OCI-M2 (cell line): ENCODE results near the gene CFAP65.

ENCODE experiments used
- DNase-seq: peaks from one replicate; lab custom pipeline; 2025; ENCODE audit not compliant: unreplicated experiment; lab: John Stamatoyannopoulos, UW

The CFAP65 gene

DNA sequence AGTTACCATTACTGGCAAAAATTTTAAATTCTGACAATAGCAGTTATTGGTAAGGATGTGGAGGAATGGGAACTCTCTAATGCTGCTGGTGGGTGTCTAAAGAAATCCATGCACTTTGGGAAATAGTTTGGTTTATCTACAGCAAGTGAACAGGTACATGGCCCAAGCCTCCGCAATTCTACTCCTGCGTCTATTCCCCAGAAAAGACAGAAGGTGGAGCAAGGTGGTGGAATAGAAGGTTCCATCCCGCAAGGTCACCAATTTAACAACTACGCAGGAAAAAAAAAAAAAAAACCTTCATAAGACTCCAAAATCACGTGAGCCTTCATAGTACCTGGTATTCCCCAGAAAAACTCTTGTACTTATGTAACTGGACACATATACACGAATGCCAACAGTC is 6.5 kb downstream of the CFAP65 start:
- DNase-seq, result no peak

DNA sequence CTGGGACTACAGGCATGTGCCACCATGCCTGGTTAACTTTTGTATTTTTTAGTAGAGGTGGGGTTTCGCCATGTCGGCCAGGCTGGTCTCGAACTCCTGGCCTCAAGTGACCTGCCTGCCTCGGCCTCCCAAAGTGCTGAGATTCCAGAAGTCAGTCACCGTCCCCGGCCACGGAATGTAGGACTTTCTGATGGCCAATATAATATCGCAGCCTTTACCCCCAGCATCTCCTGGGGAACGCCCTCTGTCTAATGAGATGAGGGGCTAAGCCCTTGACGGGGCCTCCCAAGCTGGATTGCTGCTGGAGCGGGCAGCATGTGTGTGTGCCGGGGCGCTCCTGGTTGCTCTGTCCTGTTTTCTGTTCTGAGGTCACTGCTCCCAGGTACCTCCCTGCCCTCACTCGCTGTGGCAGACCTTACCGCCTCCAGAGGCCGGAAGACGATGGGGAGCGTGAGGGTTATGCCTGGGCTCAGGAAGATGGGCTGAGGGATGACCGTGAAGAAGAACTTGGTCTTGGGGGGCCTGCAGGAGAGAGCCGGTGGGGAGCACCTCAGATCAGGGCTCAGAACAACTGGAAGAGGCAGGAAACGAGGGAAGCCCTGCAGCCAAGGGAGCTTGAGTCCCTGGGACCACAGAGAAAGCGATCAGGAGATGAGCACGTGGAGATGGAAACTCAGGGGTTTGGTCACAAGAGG is 9.1 kb downstream of the CFAP65 start:
- no peak for DNase-seq

DNA sequence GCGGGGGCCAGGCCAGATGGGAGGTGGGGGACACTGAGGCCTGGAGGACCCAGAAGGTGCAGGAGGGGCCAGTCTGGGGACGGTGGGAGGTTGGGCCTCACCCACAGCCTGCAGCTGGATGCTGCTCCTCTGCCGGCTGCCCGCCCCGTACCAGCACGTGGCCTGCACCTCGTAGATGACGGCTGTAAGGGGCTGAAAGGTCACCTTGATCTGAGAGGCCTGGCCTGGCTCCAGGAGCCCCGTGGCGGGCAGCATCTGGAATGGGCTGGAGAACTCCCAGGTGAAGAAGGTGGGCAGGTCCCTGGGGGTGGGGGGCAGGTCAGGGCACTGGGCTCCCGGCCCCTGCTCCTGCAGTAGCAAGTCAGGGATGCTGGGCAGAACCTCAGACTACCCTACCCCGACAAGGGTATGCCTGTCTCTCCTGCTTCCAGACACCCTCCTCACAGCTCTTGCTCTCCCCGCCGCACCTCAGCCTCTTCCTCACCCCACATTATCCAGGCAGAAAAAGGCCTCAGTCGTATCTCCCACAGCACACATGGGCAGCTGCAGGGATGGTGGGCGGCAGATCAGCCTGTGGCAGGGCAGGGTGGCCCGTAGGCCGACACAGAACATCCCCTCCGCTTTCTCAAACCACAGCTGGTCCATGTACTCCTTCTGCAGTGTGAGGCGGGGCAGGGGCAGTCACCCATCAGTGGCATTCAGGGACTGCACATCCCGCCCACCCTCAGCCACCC is 10.1 kb downstream of the CFAP65 start:
- DNase-seq, result no peak

DNA sequence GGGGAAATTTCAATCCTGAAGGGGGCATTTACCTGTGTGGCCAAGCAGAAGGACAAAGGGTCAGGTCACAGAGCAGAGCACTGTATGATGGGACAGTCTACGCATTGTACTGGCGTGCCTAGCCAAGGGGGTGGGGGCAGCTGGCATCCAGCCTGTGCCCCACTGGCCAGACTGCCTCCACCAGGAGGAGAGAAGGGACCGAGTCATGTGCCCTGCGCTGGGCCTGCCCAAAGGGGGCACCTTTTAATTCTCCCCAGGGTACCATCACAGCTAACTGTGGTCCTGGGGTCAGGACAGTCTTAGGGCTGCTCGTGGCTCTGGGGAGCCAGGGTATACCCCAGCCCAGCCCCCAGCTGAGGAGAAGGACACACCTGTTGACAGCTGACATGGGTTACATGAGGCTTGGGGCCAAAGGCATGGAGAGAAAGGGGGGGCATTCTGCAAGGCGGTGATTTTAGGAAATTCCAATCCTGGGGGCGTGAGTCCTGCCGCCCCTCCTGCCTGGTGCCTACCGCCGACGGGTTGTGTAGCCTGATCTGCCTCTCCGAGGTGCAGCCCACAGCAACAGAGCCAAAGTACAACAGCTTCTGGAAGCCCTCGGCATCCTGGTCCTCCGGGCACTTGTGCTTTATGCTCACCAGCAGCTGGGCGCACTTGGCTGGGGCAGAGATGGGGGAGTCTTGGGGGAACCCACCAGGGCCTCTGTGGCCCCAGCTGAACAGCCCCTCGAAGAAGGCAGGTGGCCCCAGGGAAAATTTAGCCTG is 11.0 kb downstream of the CFAP65 start:
- DNase-seq, result no peak

DNA sequence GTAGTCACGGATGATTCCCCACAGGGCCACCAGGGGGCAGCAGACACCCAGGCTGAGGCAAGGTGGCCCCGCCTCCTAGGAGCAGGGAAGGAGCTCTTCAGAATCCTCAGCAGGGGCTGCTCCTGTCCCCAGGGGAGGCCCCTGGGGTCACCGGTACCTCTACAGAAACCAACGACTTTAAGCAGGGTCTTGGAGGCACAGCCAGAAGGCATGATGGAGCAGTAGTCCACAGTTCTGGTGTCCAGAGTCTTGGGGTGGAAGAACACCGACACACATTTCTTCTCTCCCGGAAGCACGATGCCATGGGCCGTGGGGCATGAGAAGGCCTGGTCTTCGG is 11.5 kb downstream of the CFAP65 start:
- peak; percentile 8 for DNase-seq

DNA sequence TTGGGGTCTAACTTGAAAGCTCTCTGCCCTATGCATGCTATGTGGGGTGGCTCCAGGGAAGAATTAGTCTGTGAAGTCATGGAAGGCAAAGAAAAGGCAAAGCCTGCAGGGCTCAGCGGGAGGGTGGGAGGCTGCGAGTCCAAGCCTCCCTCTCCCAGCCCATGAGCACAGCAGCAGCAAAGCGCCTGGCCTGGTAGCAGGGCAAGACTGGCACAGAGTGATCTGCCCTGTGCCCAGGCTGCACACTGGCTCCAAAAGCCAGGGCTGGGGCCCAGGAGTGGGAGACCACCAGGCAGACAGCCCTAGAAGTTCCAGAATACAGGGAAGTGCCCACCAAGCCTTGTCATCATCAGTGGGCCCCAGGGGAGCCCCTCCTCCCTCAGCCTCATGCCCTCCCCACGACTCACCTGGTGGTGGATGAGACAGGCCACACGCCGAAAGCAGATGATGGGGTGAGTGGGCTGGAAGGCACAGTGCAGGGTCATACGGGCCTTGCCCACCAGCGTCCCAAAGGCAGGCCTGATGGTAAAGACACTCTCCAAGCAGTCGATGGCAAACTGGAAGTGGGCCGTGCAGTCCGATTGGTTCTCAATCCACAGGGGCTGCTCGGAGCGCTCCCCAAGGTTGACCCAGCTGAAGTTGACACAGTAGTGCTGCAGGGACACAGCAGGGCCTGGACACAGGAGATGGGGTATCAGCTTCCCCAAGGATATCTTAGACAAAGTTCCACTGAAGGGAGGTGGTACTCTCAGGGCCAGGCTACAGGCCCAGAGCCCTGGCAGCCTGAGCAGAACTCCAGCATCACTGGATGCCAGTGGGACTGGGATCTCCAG is 12.1 kb downstream of the CFAP65 start:
- no peak for DNase-seq

DNA sequence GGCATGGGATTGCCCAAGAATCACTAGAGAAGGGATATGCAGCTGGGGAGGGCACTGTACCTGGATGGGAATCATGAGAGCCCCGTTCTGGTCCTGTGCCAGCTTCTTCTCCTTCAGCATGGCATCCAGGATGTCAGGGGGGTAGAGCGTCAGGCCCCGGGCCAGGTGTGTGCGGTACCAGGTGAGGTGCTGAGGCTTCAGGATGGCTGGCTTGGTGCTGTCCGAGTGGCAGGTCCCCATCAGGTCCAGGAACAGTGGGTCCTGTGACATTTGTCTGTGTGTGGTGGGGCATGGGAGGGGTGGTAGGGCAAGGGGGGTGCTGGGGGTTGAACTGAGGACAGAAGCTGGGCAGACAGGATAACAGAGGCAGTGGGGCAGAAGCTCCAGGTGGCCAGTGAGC is 13.2 kb downstream of the CFAP65 start:
- no peak for DNase-seq

DNA sequence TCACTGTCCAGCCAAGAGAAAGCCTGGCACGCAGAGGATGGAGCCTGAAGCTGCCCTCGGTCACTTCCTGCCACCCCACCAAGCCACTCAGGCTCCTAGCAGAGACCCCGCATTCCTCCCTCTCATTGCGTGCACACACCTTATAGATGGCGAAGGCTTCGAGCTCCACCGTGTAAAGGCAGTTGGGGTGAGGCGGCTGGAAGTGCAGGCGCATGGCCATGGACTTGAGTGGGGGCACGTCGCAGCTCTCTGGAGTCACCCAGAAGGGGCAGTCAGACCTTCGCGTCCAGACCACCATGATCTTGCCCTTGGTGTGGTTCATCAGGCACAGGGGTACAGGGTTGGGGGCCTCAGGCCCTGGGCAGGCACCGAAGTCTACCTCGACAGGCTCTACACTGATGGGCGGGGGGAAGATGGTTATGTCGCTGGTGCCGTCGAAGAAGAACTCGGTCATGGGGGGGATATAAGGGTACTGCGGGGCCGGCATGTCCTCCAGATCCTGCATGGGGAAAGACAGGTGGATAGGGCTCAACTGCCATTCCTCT is 13.7 kb downstream of the CFAP65 start:
- DNase-seq, result no peak

DNA sequence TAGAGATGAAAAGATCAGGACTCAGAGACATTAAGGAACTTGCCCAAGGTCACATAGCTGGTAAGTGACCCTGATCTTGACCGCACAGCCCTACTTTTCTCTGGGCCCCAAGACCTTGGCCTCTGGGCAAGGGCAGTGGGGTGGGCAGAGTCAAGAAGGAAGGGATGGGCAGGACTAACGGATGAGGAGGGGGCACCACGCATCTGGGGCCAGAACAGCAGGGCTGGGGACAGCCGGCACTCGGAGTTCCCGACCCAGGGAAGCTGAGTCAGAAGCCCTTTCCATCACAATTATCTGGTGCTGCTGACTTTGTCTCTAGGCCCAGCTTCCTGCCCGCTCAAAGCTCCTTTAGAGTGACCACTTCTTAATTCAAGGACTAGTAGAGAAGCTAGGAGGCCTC is 14.4 kb downstream of the CFAP65 start:
- DNase-seq, result no peak

DNA sequence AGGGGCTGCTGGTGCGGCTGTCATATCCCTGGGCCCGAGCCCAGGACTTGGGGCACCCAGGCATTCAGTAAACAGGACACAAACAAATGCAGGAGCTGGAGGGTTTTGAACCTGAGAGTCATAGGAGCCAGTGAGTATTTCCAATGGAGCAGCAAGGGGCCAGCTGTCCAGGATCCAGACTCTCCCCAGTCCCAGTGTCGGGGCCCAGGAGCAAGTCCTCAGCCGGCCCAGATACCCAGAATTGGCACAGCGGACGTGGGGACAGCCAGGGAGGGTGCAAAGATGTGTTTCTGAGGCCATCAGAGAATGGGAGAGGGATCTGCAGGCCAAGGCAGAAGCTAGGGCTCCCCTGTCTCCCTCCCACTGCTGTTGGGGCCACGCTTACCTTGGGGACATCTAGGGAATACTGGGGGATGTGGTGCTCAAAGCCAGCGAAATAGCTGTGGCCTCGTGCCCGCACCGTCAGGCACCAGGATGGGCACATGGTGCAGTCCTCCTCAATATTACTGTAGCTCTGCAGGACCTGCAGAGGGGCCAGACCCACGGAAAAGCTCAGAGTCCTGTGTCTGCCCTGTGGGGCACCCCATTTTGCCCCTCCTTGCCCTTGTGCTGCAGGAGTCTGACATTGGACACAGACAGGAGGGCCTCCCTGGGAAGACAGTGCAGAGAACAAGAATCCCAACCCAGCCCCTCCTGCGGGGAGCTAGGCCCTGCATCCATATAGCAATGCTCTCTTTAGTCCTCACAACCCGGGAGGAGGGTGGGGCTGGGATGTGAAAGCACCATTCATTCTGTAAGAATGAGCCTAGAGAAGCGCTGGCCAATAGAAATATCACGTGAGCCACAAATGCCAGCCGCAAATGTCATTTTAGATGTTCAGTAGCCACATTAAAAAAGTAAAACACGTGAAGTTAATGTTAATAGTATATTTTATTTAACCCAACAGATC is 15.4 kb downstream of the CFAP65 start:
- DNase-seq, result no peak

DNA sequence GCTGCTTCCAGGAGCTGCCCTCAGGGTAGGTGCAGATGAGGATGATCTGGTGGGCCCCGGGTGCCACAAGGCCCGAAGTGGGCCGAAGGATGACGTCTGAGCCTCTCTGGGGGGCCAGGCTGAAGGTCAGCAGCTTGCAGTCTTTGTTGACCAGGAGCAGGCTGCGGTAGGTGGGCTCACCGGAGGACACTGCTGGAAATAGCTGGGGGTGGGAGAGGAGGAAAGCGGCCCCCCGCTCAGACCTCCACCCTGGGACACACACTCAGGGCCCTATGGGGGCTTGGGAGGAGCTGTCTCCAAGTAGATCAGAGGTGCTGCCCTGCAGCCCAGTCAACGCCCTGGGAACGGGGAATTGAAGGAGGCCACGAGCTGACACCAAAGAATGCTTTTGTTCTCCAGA is 17.3 kb downstream of the CFAP65 start:
- DNase-seq, result no peak

DNA sequence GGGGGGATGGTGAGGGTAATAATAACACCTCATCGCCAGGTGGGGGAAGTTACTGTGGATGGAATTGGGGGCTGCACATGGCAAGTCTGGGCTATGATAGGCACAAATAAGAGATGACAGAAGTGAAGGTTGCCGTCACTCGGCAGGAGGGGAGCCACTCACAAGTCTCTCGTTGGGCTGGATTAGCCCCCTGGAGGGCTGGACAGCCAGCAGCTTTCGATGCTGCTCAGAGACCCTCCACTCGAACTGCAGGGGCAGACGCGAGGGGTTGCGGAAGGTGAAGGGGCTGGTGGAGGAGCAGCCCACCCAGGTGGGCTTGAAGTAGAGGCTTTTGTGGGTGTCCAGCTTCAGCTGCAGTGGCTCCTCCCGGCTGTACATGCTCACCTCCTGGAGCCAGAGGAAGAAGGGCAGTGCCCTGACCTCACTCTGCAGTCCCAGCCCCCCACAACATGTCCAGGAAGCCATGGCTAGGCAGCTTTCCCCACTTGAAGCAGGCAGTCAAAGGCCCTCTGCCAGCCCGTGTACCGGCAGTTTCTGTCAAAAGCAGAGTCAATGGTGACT is 18.2 kb downstream of the CFAP65 start:
- DNase-seq, result no peak

DNA sequence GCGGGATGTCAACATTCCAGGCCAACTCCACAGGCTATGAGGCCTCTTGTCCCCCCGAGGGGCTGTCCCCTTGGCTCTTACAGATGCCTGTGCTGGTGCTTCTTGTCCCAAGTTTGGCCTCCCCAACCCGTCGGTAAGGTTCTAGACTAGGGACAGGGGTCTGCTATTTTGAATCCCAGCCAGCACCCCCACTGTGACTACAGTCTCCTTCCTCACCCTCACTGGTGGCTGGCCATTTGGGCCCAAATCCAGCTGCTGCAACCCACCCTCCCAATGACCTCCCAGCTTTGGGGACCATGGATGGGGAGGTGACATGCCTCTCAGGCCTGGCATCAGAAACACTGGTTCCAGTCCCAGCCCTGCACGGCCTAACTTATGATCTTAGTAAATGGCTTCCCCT is 18.7 kb downstream of the CFAP65 start:
- DNase-seq, result no peak

DNA sequence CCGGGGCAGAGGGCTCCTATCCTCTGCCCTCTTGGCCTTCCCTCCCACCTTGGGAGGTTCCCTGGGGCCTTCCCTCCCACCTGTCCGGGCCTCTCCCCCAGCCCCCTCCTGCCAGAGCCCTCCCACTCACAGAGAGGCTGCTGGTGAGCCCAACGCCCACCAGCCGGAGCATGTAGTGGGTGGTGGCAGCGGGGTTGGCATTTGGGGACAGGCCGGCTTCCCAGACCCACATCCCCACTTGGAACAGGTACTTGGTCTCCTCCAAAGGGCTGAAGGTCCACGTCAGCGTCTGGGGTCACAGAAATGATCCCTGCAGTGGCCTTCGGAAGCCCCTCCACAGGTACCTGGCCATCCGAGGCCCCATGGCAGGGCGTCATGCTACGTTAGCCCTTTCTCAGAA is 19.3 kb downstream of the CFAP65 start:
- DNase-seq, result no peak

DNA sequence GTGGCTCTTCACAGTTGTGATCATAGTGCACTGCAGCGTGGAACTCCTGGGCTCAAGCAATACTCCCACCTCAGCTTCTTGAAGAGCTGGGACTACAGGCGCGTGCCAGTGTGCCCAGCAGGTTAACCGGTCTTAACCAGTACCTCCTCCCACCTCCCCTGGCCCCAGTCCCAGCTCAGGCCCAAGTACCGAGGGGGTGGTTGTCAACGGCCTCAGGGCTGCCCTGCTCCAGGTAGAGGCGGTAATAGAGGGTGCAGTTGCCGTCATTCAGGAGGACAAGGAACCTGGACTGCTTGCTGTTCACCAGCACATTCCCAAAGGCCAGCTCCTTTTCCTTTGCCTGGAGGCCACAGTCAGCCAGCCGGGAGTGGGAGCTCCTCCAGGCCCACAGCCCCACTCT is 19.7 kb downstream of the CFAP65 start:
- no peak for DNase-seq

DNA sequence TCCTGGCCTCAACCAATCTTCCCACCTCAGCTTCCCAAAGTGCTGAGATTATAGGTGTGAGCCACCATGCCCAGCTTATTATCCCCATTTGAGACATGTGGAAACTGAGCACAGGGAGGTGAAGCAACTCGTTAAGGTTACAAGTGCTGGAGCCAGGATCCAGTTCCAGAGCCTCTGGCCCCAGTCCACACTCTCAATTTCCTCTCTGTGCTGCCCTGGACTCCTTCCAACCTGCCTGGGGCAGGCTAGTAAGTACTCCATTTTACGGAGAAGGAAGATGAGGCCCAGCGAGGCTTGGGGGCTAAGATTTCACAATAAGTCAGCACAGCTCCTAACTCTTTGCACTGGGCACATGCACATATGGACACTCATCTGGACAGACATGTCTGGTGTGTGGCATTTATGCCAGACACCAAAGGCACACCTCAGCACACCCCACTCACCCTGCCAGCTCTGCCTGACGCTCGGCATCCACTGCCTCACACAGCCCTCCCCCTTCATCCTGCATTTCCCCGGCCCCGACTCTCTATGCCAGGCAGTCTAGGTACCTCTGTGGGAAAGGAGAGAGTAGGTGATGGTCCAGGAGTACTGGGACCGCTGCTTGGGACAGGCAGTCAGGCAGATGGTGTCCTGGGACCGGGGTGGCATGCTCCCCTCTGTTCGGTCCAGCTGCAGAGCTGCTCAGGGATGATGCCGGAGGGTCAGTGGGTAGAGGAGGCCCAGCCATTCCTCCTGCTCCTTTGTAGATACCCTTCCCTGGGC is 20.5 kb downstream of the CFAP65 start:
- DNase-seq, result no peak

DNA sequence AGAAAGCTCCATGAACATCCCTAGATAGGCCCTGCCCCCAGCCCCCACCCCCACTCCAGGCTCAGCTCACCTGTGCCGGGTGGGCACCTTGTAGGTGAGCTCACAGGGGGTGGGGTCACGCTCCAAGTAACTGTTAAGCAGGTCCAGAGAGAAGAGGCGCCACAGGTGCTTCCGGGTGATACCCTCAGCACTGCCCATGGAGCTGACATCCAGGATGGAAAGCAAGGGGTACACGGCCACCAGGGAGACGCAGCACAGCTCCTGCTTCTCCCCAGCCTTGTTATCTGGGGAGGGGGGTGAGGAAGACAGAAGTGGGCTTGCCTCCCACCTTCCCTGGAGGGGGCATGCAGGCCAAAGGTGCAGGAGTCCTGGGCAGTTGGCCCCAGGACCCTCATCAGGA is 21.9 kb downstream of the CFAP65 start:
- no peak for DNase-seq

DNA sequence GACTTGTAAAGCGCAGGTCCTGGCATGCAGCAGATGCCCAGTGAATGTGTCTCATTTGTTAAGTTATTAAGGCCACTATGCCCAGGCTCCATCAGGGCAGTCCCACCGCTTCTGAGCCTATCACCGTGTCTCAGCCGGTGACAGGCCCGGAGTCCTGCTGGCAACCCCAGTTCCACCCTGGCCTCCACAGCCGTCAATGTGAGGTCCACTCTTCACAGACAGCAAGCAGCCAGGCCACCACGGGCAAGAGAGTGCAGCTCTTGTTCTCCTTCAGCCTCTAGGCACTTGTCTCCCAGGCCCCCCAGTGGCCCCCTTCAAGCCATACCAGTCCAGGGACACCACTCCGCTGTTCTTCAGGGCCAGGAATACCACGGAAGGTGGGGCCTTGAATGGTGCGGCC is 22.6 kb downstream of the CFAP65 start:
- DNase-seq, result no peak

DNA sequence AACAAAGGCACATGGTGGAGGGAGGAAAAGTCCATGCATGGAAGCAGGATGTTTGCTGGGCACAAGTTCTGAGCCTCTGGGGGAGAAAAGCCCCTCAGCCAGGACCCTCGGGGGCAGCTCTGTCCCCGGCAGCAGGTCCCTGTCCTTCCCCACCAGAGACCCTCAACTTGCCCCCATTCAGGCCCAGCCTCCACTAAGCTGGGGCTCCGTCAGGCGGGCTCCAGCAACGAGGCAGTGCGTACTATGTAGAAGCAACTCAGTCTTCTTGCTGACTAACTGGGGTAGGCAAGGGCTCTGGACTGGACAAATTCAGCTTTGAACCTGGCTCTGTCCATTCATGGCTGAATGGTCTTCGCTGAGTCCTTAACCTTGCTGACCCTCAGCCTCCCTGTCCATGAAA is 23.0 kb downstream of the CFAP65 start:
- DNase-seq, result no peak
